Transverse colon (tissue), 4 donors: Measurements from ENCODE around the gene ENDOV. TPM values are rescaled to one million over a fixed set of nuclear protein-coding genes. Genes with fewer than 3 reads are reported as not detected.

Experiments
- DNase-seq: peaks from one replicate; pipeline ENCODE4 v3.0.0-alpha.2; 2019
- H3K27ac ChIP-seq, 4 donors: fragments of 200-600 bp; sonication (generic); 2 replicates each; pipeline ENCODE4 v1.5.1; 2016 to 2018; ENCODE audit warnings: inconsistent platforms in 4 of 4
- H3K27me3 ChIP-seq: fragments of 200-600 bp; sonication (generic); 2 replicates; pipeline ENCODE4 v1.5.1; 2017; ENCODE audit warnings: inconsistent platforms
- H3K36me3 ChIP-seq, 4 donors: fragments of 200-600 bp; sonication (generic); 2 replicates each; pipeline ENCODE4 v1.5.1; 2017 to 2019; ENCODE audit warnings: inconsistent platforms in 4 of 4
- H3K4me1 ChIP-seq, 4 donors: fragments of 200-600 bp; sonication (generic); 2 replicates each; pipeline ENCODE4 v1.5.1; 2017 to 2020; ENCODE audit warnings: inconsistent platforms in 4 of 4
- H3K4me3 ChIP-seq, 4 donors: fragments of 200-600 bp; sonication (generic); 1 replicate in 1 of 4; 2 replicates in 3 of 4; pipeline versions ENCODE4 v1.5.1 to v1.6.1; 2017 to 2019; ENCODE audit warnings: inconsistent platforms in 4 of 4
- H3K9me3 ChIP-seq, 2 donors: fragments of 200-600 bp; sonication (generic); 2 replicates each; pipeline ENCODE4 v1.5.1; 2017 to 2019; ENCODE audit warnings: inconsistent platforms in 2 of 2
- EP300 ChIP-seq: sonication (generic); formaldehyde crosslinking; IDR thresholded peaks from one replicate; pipeline ENCODE4 v1.6.1; 2017; ENCODE audit warnings: antibody characterized with exemption, low read depth
- POLR2A ChIP-seq: fragments of 450-650 bp; IDR thresholded peaks from one replicate; pipeline ENCODE4 v1.6.1; 2016; ENCODE audit warnings: antibody characterized with exemption, mild to moderate bottlenecking, moderate library complexity
- POLR2AphosphoS5 ChIP-seq, 3 donors: sonication (generic); formaldehyde crosslinking; IDR thresholded peaks; one replicate each; pipeline ENCODE4 v1.6.1; 2016; ENCODE audit warnings: antibody characterized with exemption in 3 of 3
- WGBS, 2 donors: methylation state at CpG; one replicate each; pipeline ENCODE4 v1.1.5; 2018; ENCODE audit warnings: low coverage in 1 of 2; 5-methylcytosine and 5-hydroxymethylcytosine counted together
- in situ Hi-C, 4 donors: fragments of 200-750 bp; cut with MboI; loops; one replicate each; pipeline versions ENCODE4 v1.15.0 to v1.15.1; 2017; ENCODE audit warnings: low sequenced_read_pairs in 3 of 4, low pct_ligation_motif_present in 1 of 4, low pct_unique_long_range_greater_than_20kb in 1 of 4
- intact Hi-C: fragments of 100-400 bp; cut with DNase I; formaldehyde crosslinking; loops from one replicate; pipeline ENCODE4 v1.15.1; 2023; ENCODE audit warnings: low total_unique reads
- total RNA-seq, 4 donors: library from RNA; depleted of rRNA; stranded (reverse); fragments of >200 nt; gene quantifications; one replicate each; pipeline ENCODE4 v1.1.0, GENCODE V29; 2016
- TF ChIP-seq, protein P1 (sequence below), 5 experiments: fragments of 200-600 bp in 3 of 5; fragments of 450-650 bp in 2 of 5; sonication (generic) in 3 of 5; IDR thresholded peaks; 1 replicate in 2 of 5; 2 replicates in 3 of 5; pipeline ENCODE4 v1.5.1; 2016 to 2017; ENCODE audit warnings: antibody characterized with exemption in 5 of 5, inconsistent platforms in 3 of 5, mild to moderate bottlenecking in 2 of 5, moderate library complexity in 1 of 5

ENDOV gene
- total RNA-seq, 4 donors from 2014 or later: 14.9 to 26.9 (median 19.9) TPM

DNA sequence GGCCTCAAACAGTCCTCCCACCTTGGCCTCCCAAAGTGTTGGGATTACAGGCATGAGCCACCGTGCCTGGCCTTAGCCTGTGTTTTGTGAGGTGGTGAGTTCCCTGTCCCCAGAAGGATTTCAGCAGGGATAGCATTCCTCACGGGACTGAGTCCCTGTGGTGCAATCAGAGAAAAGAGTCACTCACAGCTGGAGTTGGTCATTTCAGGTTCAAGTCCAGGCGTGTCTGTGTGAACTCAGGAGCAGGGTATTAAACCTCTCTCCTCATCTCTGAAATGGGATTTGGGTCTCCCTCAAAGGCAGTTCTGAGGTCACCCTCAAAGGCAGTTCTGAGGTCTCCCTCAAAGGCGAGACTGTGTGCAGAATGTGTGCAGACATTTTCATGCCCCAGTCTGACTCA lies 32.8 kb downstream of the ENDOV start:
- Histone ChIP-seq H3K27ac (no peak overlapping the region), H3K9me3 (no peaks in the 10 kb centered on the region), H3K36me3 (no peaks in the 10 kb centered on the region), H3K4me1 (peaks cover 0 to 12% (median 2%) of the 10 kb centered on the region in 4 donors), H3K4me3 (no peak overlapping the region), H3K27me3 (no peaks in the 10 kb centered on the region)
- in situ Hi-C loops: loop anchor here in 1 of 4 donors (25.0 kb wide), 1 partner anchor 415 kb away; no protein-coding TSS in a partner anchor
- TF ChIP-seq EP300 (no peak), POLR2A (no peak)
- TF ChIP-seq, protein P1, sequence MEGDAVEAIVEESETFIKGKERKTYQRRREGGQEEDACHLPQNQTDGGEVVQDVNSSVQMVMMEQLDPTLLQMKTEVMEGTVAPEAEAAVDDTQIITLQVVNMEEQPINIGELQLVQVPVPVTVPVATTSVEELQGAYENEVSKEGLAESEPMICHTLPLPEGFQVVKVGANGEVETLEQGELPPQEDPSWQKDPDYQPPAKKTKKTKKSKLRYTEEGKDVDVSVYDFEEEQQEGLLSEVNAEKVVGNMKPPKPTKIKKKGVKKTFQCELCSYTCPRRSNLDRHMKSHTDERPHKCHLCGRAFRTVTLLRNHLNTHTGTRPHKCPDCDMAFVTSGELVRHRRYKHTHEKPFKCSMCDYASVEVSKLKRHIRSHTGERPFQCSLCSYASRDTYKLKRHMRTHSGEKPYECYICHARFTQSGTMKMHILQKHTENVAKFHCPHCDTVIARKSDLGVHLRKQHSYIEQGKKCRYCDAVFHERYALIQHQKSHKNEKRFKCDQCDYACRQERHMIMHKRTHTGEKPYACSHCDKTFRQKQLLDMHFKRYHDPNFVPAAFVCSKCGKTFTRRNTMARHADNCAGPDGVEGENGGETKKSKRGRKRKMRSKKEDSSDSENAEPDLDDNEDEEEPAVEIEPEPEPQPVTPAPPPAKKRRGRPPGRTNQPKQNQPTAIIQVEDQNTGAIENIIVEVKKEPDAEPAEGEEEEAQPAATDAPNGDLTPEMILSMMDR (IDR thresholded peaks at IDR 0.05): no peak
- WGBS, 2 donors: 83% methylated on average over 4 of the region's 4 CpGs; no CpG with 5 or more reads in 1 of the 2 donors
- intact Hi-C loops: no loop called here
- no peak for DNase-seq

DNA sequence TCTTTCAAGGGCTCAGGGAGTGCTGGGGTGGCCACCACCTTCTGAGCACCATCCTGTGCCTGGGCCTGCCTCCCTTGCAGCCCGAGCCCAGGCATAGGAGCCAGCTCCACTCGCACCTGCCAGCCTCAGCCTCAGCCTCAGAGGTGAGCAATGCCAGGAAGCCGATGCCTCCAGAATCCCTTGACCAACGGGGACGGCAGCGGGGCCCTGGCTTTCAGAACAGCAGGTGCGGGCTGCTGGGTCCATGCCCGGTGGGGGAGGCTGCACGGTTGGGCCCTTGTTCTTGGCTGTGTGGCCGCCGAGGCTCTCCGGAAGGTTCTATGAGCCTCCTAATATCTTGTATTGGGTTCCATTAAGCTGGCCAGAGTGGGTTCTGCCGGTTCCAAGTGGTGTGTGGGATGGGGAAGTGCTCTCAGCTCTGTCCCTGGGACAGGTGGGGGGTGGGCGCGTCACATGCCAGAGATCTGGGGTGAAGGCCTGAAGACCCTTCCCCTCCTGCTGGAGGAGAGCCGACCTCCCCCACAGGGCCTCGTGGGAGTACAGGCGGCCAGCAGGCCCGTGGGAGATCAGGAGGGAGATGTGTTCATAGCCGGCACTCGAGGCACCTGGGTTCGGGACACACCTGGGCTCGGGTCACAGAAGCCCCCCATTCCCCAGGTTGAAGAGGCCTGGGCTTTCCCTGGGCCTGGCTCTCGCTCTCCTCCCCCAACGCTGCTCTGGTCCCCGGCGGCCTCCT lies 34.4 kb downstream of the ENDOV start:
- 82% methylated on average over 27 of the region's 27 CpGs; no CpG with 5 or more reads in 1 of the 2 donors for WGBS, 2 donors
- no peak overlapping the region for H3K4me3 ChIP-seq
- H3K4me1 ChIP-seq: peaks cover 4 to 19% (median 9%) of the 10 kb centered on the region in 4 donors
- no peak for DNase-seq
- H3K36me3 ChIP-seq: no peaks in the 10 kb centered on the region
- intact Hi-C loops: no loop called here
- H3K9me3 ChIP-seq: no peaks in the 10 kb centered on the region
- TF ChIP-seq EP300 (no peak), POLR2A (no peak), POLR2AphosphoS5 (IDR thresholded peaks at IDR 0.05) (no peak)
- TF ChIP-seq, protein P1 (IDR thresholded peaks at IDR 0.05): no peak
- H3K27ac ChIP-seq: peak overlapping the region in 2 of 4 donors; percentile 53 to 72
- H3K27me3 ChIP-seq: no peaks in the 10 kb centered on the region
- in situ Hi-C loops: loop anchor here in 1 of 4 donors (25.0 kb wide), 1 partner anchor 413 kb away; no protein-coding TSS in a partner anchor

DNA sequence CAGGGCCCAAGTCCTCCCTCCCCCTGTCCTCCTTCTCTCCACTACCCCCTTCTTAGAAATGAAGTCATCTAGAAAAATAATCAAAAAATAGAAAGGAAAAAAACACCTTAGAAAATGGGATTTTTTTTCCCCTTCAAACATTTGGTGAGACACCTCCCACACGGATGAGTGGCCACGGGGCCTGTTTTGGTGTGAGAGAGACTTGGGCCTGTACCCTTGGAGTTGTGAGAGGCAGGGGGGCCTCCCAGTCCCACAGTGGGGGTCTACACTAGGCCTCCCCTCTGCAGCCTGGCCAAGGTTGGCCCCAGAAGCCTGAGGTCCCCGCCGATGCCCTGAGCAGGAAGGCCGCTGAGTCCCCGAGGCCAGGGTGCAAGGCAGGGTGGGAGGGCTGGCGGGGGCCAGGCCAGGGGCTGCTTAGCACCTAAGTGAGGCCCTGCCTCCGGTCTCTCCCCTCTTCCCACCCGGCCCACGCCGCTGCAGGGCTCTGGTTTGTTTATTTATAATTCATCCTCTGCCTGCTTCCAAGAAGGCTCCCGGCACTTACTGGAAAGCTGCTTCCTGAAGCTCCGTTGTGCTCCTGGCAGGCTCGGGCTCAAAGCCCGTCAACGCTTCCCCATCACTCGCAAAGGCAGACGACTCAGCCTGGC lies 35.1 kb downstream of the ENDOV start:
- intact Hi-C loops (no loop called here), in situ Hi-C loops (loop anchor here in 1 of 4 donors (25.0 kb wide), 1 partner anchor 412 kb away; no protein-coding TSS in a partner anchor)

More for the DNA sequence above, 35.1 kb downstream of the ENDOV start:
- Histone ChIP-seq H3K27ac (peak overlapping the region; percentile 23 to 72 (median 56)), H3K4me3 (no peak overlapping the region), H3K27me3 (no peaks in the 10 kb centered on the region), H3K4me1 (peaks cover 4 to 19% (median 9%) of the 10 kb centered on the region in 4 donors), H3K36me3 (no peaks in the 10 kb centered on the region), H3K9me3 (no peaks in the 10 kb centered on the region)
- TF ChIP-seq POLR2A: no peak
- TF ChIP-seq, protein P1 (IDR thresholded peaks at IDR 0.05): no peak
- no peak for TF ChIP-seq EP300
- no peak for TF ChIP-seq POLR2AphosphoS5 (IDR thresholded peaks at IDR 0.05)
- WGBS, 2 donors: 65 to 92% methylated on average over 2 to 17 of the region's 18 CpGs
- no peak for DNase-seq
